IMR-90 (cell line): ENCODE data around the gene CTBP1. TPM values are rescaled to one million over a fixed set of nuclear protein-coding genes. Genes with fewer than 3 reads are reported as not detected.

Experiments used
- ATAC-seq: fragments of 200-7000 bp; cut with Tn5 transposase; 2 replicates; pipeline ENCODE4 v1.9.1; 2020; ENCODE audit warnings: low read depth, mild to moderate bottlenecking, moderate library complexity
- BruUV-seq: library from RNA; stranded (reverse); fragments of 400-500 nt; replicated peaks from 2 replicates; lab custom pipeline; 2021; lab: Mats Ljungman, UMichigan
- CTCF ChIA-PET: fragments of 300-600 bp; formaldehyde crosslinking; extraction: SDS; loops from one replicate; lab custom pipeline; 2021; ENCODE audit warnings: antibody characterized with exemption; lab: Yijun Ruan, JAX
- POLR2A ChIA-PET: fragments of 300-600 bp; sonication (Branson Sonifier 250); formaldehyde crosslinking; loops from one replicate; lab custom pipeline; 2022; ENCODE audit warnings: antibody characterized with exemption; ENCODE audit not compliant: unreplicated experiment; lab: Charles Lee
- DNase-seq: peaks from one replicate; pipeline ENCODE4 v3.0.0; 2013
- H2AFZ ChIP-seq: replicated peaks from 2 replicates; pipeline ENCODE3; 2013; ENCODE audit warnings: low read length, mild to moderate bottlenecking; ENCODE audit not compliant: poor library complexity
- H2AK5ac ChIP-seq: 2 replicates; pipeline ENCODE4 v1.6.1; 2013; ENCODE audit warnings: low read depth, low read length, inconsistent platforms
- H2AK9ac ChIP-seq: replicated peaks from 2 replicates; pipeline ENCODE3; 2013; ENCODE audit warnings: mild to moderate bottlenecking, low read depth, low read length, moderate library complexity; ENCODE audit not compliant: poor library complexity
- H2BK120ac ChIP-seq: 2 replicates; pipeline ENCODE4 v1.6.1; 2013; ENCODE audit warnings: low read depth, low read length, inconsistent platforms
- H2BK15ac ChIP-seq: 3 replicates; pipeline ENCODE4 v1.6.1; 2013; ENCODE audit warnings: low read depth, low read length, inconsistent platforms
- H2BK20ac ChIP-seq: 2 replicates; pipeline ENCODE4 v1.6.1; 2013; ENCODE audit warnings: low read depth, mild to moderate bottlenecking, inconsistent platforms, low read length, moderate library complexity
- H2BK5ac ChIP-seq: 2 replicates; pipeline ENCODE4 v1.6.1; 2013; ENCODE audit warnings: mild to moderate bottlenecking, low read depth, low read length, inconsistent platforms; ENCODE audit not compliant: poor library complexity, severe bottlenecking
- H3K14ac ChIP-seq: replicated peaks from 2 replicates; pipeline ENCODE4 v1.6.1; 2013; ENCODE audit warnings: low read depth, low read length, inconsistent platforms
- H3K18ac ChIP-seq: 2 replicates; pipeline ENCODE4 v1.6.1; 2013; ENCODE audit warnings: low read depth, low read length, control low read depth
- H3K23ac ChIP-seq: 2 replicates; pipeline ENCODE4 v1.6.1; 2013; ENCODE audit warnings: low read depth, low read length, inconsistent platforms
- H3K27ac ChIP-seq: 2 replicates; pipeline ENCODE4 v1.5.1; 2013; ENCODE audit warnings: mild to moderate bottlenecking, control low read depth, low read length; ENCODE audit not compliant: insufficient read depth
- H3K27me3 ChIP-seq: 2 replicates; pipeline ENCODE4 v1.6.1; 2013; ENCODE audit warnings: low read length; ENCODE audit not compliant: control insufficient read depth, insufficient read depth
- H3K36me3 ChIP-seq: 2 replicates; pipeline ENCODE4 v1.6.1; 2013; ENCODE audit warnings: low read length, mixed read lengths; ENCODE audit not compliant: control insufficient read depth, insufficient read depth
- H3K4ac ChIP-seq: 2 replicates; pipeline ENCODE4 v1.6.1; 2013; ENCODE audit warnings: low read depth, low read length, inconsistent platforms
- H3K4me1 ChIP-seq: 2 replicates; pipeline ENCODE4 v1.6.1; 2013; ENCODE audit warnings: low read length, mixed read lengths; ENCODE audit not compliant: control insufficient read depth, insufficient read depth
- H3K4me2 ChIP-seq: 2 replicates; pipeline ENCODE4 v1.6.1; 2013; ENCODE audit warnings: low read depth, mild to moderate bottlenecking, control low read depth, low read length, moderate library complexity
- H3K4me3 ChIP-seq: 2 replicates; pipeline ENCODE4 v1.5.1; 2013; ENCODE audit warnings: low read depth, mild to moderate bottlenecking, control low read depth, low read length, moderate library complexity; ENCODE audit not compliant: insufficient read depth
- H3K56ac ChIP-seq: 2 replicates; pipeline ENCODE4 v1.6.1; 2013; ENCODE audit warnings: low read length, inconsistent platforms; ENCODE audit not compliant: insufficient read depth; ENCODE audit errors: extremely low read depth
- H3K79me1 ChIP-seq, 2 experiments: 2 replicates each; pipeline ENCODE4 v1.6.1; 2013; ENCODE audit warnings: low read length in 2 of 2, inconsistent platforms in 1 of 2, low read depth in 1 of 2
- H3K9ac ChIP-seq: 2 replicates; pipeline ENCODE4 v1.6.1; 2013; ENCODE audit warnings: low read depth, low read length, control low read depth
- H3K9me1 ChIP-seq: 2 replicates; pipeline ENCODE4 v1.6.1; 2013; ENCODE audit warnings: low read length, inconsistent platforms; ENCODE audit not compliant: insufficient read depth
- H3K9me3 ChIP-seq: 2 replicates; pipeline ENCODE4 v1.6.1; 2013; ENCODE audit warnings: low read length; ENCODE audit not compliant: control insufficient read depth, insufficient read depth
- H4K20me1 ChIP-seq: 2 replicates; pipeline ENCODE4 v1.6.1; 2013; ENCODE audit warnings: low read length, inconsistent platforms; ENCODE audit not compliant: insufficient read depth
- H4K5ac ChIP-seq: 2 replicates; pipeline ENCODE4 v1.6.1; 2013; ENCODE audit warnings: mild to moderate bottlenecking, low read depth, low read length, control low read depth
- H4K8ac ChIP-seq, 2 experiments: 2 replicates each; pipeline ENCODE4 v1.6.1; 2013; ENCODE audit warnings: low read depth in 2 of 2, low read length in 2 of 2, control low read depth in 1 of 2, inconsistent platforms in 1 of 2
- H4K91ac ChIP-seq: 2 replicates; pipeline ENCODE4 v1.6.1; 2013; ENCODE audit warnings: low read depth, low read length, inconsistent platforms; ENCODE audit not compliant: insufficient read depth
- ELK1 ChIP-seq: fragments of 150-350 bp; IDR thresholded peaks from 2 replicates; pipeline ENCODE4 v1.6.1; 2016; ENCODE audit warnings: low read depth, mild to moderate bottlenecking, low read length, moderate library complexity, borderline replicate concordance
- MAZ ChIP-seq: IDR thresholded peaks from 2 replicates; pipeline ENCODE4 v1.6.1; 2012; ENCODE audit warnings: low read depth, mild to moderate bottlenecking, low read length, improper control_type of control experiment, moderate library complexity, borderline replicate concordance
- MXI1 ChIP-seq: IDR thresholded peaks from 2 replicates; pipeline ENCODE4 v1.6.1; 2012; ENCODE audit warnings: low read depth, mild to moderate bottlenecking, low read length, moderate library complexity, borderline replicate concordance
- RFX5 ChIP-seq: IDR thresholded peaks from 2 replicates; pipeline ENCODE4 v1.8.0; 2012; ENCODE audit warnings: low read depth, mild to moderate bottlenecking, low read length, moderate library complexity
- SMC3 ChIP-seq: fragments of 150-350 bp; IDR thresholded peaks from 2 replicates; pipeline ENCODE4 v1.6.1; 2016; ENCODE audit warnings: low read depth, mild to moderate bottlenecking, antibody characterized with exemption, low read length, moderate library complexity
- WGBS, 2 experiments: methylation state at CpG; one replicate each; pipeline versions ENCODE4 v1.1.5 to v1.1.7; 2013; ENCODE audit warnings: missing lambda C conversion rate in 2 of 2; ENCODE audit not compliant: insufficient read length in 1 of 2; ENCODE audit errors: extremely low coverage in 2 of 2; 5-methylcytosine and 5-hydroxymethylcytosine counted together
- dilution Hi-C: fragments of 300-500 bp; cut with HindIII; formaldehyde crosslinking; loops from one replicate; pipeline ENCODE4 v1.14.3; 2018; ENCODE audit warnings: low sequenced_read_pairs; ENCODE audit not compliant: unreplicated experiment
- in situ Hi-C: fragments of 300-500 bp; cut with MboI; formaldehyde crosslinking; loops from 3 replicates; pipeline ENCODE4 v1.14.3; 2019; ENCODE audit warnings: low sequenced_read_pairs, inconsistent platforms, mixed read lengths
- intact Hi-C: fragments of 100-400 bp; cut with micrococcal nuclease; formaldehyde crosslinking; loops from 2 replicates; pipeline ENCODE4 v1.10.0; 2022
- polyA plus RNA-seq, 3 experiments: library from polyadenylated mRNA; depleted of rRNA; stranded (reverse); fragments of >200 nt; gene quantifications; 2 replicates each; pipeline ENCODE4 v1.2.3, GENCODE V29; 2012; ENCODE audit warnings: low replicate concordance in 1 of 3
- total RNA-seq: library from RNA; depleted of rRNA; stranded (reverse); fragments of >200 nt; gene quantifications from 2 replicates; pipeline ENCODE4 v1.2.3, GENCODE V29; 2012

The CTBP1 gene
- total and polyA plus RNA-seq, 2 of the 4 experiments (the other 2 are of a cell fraction) = 147 to 212 TPM

GRCh38 chr4:1210241-1210841 lies 38.6 kb downstream of the CTBP1 start (continued):
- TF ChIP-seq ELK1 = no peak

GRCh38 chr4:1209821-1210220 lies 39.1 kb downstream of the CTBP1 start:
- peak overlapping the region; percentile 53; the same call in 1 of the 3 replicates for H2BK15ac ChIP-seq
- H3K9me1 ChIP-seq = peaks cover 13% of the 10 kb centered on the region
- TF ChIP-seq SMC3 = no peak
- no peak for TF ChIP-seq RFX5
- TF ChIP-seq MXI1 = 0 out of 2 replicates have a peak, but pooled peaks have one; percentile 17
- peak; percentile 89 for TF ChIP-seq MAZ
- H3K79me1 ChIP-seq = peaks cover 0 to 29% of the 10 kb centered on the region in 2 experiments; a peak in 3 of 4 replicates
- dilution Hi-C loops = no loop called here
- peak overlapping the region; percentile 84; the same call in 1 of the 2 replicates for H3K23ac ChIP-seq
- in situ Hi-C loops = no loop called here
- no TSS peak for BruUV-seq
- peak overlapping the region; percentile 83 for H4K5ac ChIP-seq
- WGBS, 2 experiments = 6% methylated on average over 2 of the region's 11 CpGs; no CpG with 5 or more reads in 1 of the 2 experiments
- peak overlapping the region; percentile 58; the same call in 1 of the 2 replicates for H3K56ac ChIP-seq
- peak overlapping the region; percentile 19 to 88; a peak in 3 of 4 replicates for H4K8ac ChIP-seq
- CTCF ChIA-PET = no interaction called here
- peak overlapping the region; percentile 90 for H4K91ac ChIP-seq
- peak overlapping the region; percentile 77 for H2BK5ac ChIP-seq
- no peaks in the 10 kb centered on the region for H4K20me1 ChIP-seq
- ATAC-seq (peak; percentile 85), DNase-seq (peak; percentile 80)
- peak overlapping the region; percentile 82 for H2BK120ac ChIP-seq
- peak overlapping the region; percentile 59 for H2AK9ac ChIP-seq
- peak overlapping the region; percentile 42; the same call in 1 of the 2 replicates for H3K4me2 ChIP-seq
- peaks cover 34% of the 10 kb centered on the region for H3K4me1 ChIP-seq
- H2BK20ac ChIP-seq = peak overlapping the region; percentile 67; the same call in 1 of the 2 replicates
- POLR2A ChIA-PET = no interaction called here
- H3K18ac ChIP-seq = peak overlapping the region; percentile 74
- no peak overlapping the region for H3K4me3 ChIP-seq
- H3K14ac ChIP-seq = peak overlapping the region; percentile 91
- peak overlapping the region; percentile 95 for H3K4ac ChIP-seq
- intact Hi-C loops = loop anchor here (1.0 to 2.0 kb wide), 2 partner anchors 37 to 80 kb away; partner anchors contain the start of gene SPON2
- peak overlapping the region; percentile 61 for H3K9ac ChIP-seq
- H3K27ac ChIP-seq = peak overlapping the region; percentile 88
- no peaks in the 10 kb centered on the region for H3K9me3 ChIP-seq
- H2AK5ac ChIP-seq = peak overlapping the region; percentile 99
- H2AFZ ChIP-seq = peak overlapping the region; percentile 61
- no peaks in the 10 kb centered on the region for H3K27me3 ChIP-seq
- H3K36me3 ChIP-seq = peaks cover 40% of the 10 kb centered on the region
